ENCODE measurements around the gene KAZN. TPM values are rescaled to one million over a fixed set of nuclear protein-coding genes. Genes with fewer than 3 reads are reported as not detected.

Gene KAZN
- total RNA-seq, 1 donor from 2014 or later, result 9.4 TPM

DNA sequence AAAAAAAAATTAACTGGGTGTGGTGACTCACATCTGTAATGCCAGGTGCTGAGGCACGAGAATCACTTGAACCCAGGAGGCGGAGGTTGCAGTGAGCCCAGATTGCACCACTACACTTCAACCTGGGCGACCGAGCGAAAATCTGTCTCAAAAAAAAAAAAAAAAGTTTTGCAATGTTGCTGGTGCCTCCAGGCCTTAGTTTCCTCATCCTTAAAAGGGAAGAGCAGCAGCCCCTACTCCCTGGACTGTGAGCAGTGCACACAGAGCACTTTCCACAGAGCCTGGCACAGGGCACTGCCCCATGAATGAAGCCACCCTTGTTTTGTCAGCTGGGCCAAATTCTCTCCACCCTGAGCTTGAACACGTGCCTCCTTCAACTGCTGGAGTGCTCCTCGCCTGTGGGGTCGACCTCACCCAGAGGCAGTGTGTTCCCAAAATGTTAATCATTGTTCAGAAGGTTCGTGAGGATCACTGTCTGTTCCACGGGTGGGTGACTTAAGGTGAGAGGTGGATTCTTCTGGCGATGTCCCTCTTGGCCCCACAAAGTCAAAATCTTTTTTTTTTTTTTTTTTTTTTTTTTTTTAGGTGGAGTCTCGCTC is 402.9 kb downstream of the KAZN start:
- DNase-seq (ENCODE audit: low spot score), result no peak

DNA sequence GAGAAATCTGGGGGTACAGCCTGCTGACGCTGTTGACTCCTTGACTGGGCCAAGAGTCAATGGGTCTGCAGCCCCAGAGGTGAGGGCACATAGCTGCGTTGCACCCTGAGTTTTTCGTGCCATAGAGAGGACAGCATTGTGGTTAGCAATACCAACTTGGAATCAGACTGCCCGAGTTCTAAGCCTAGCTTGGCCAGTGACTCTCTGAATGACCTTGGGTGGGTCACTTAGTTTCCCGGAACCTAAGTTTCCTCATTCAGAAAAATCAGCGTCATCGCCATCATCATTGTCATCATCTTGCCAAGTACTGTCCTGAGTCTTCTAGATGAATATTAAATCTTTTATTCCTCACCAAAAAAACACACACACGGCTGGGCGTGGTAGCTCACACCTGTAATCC is 403.8 kb downstream of the KAZN start:
- DNase-seq (ENCODE audit: low spot score), result no peak

DNA sequence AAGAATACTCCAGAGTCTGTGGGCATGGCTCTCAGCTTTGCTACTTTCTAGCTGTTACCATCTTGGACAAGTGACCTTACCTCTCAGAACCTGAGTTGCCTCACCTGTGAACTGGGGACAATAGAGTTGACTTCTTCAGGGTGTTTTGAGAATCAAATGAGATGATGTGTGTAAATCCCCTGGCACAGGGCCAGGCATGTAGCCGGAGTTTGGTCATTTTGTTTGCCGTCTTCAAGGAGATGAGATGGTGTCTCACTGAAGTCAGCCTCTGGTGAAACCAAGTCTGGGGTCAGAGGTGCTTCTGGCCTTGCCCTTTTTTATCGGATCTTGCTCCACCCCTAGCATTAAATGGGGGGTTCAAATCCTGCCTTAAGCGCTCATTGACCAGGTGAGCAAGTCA is 405.9 kb downstream of the KAZN start:
- DNase-seq (ENCODE audit: low spot score), result no peak

DNA sequence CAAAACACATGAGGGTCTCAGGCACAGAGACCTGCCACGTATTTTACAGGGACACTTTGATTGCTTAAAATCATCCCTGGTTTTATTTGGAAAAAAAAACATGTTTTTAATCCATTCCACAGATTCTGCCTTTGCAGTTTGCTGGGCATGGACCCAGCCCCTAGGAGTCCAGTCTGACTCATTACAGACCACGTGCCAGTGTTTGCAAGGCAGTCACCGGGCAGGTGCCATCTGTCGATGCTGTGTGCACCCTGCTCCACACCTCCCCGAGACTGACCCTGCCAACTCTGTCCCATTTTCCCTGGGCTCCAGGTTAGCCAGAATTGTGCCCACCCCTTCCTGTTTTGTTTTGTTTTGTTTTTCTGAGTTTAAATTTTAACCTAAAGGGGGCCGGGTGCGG is 406.6 kb downstream of the KAZN start:
- DNase-seq (ENCODE audit: low spot score), result no peak

DNA sequence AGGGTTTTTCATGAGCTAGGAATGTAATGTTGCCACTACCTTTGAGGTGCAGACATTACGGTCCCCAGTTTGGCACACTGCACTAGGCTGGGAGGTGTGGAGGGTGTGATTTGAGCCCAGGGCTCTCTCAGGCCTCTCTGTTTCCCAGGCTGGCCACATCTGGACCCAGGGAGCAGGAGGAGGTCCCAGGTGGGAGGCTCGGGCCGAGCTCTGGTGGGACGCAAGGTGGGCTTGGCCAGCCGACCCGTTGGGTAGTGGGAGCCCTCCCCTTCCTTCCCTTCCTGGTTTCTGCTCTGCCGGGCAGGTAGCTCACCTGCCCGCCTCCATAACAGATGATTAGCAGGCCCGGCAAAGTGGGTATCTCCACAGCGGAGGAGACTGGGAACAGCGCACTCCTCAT is 408.9 kb downstream of the KAZN start:
- DNase-seq (ENCODE audit: low spot score), result no peak

DNA sequence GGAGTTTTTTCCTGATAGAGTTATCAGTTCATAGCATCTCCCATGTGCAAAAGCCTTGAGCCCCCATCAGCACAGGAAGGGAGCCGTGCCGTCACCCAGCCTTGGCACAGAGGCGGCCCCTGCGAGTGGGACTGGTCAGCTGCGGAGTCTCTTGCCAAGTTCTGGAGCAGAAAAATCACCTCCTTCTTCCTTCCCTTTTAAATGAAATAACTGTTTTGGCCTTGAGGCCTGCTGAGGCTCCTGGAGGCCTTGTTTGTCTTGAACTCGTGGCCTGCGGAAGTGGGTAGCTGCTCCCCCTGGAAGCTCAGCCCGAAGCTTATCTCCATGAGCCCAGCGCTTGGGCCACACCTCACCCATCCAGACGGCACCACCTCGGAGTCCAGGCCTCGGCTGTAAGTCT is 409.4 kb downstream of the KAZN start:
- DNase-seq (ENCODE audit: low spot score), result no peak

DNA sequence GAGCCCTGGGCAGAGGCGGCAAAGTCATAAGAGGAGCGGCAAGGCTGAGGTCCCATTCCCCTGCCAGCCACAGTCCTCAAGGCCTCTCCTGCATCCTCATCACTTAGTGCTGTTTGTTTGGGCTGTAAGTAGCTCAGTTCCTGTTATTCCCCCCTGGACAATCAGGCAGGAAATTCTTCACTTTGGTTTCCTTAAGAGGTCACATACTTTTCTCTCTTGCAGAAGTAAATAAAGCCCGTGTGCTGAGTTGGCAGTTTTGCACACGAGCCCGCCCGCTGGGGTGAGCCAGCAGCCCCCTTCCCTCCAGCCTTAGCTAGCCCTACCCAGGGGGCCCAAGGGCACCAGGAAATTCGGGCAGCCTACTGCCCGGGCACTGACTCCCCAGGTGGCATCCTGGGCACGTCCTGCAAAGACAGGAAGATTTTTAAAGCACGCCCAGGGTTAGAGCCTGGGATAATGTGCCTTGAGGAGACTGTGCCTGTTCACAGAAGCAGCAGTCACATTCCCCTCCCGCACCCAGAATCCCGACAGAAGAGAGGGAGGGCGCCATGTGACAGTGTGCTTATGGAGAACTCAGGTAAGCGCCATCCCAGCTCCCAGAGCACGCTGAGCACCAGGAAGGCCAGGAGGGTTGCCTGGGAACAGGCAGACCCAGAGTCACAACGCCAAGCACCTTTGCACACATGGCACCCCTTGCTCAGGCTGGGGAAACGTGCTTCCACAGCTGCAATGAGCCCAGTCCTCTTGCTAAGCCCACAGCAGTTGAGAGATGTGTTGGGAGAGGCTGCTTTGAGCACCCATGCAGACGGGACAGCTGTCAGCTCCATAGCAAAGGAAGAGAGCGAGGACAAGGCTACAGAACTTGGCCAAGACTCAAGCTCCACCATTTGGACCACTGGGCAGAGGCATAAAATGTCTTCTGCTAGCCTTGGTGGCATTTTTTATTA is 410.6 kb downstream of the KAZN start:
- no peak for DNase-seq (ENCODE audit: low spot score)

DNA sequence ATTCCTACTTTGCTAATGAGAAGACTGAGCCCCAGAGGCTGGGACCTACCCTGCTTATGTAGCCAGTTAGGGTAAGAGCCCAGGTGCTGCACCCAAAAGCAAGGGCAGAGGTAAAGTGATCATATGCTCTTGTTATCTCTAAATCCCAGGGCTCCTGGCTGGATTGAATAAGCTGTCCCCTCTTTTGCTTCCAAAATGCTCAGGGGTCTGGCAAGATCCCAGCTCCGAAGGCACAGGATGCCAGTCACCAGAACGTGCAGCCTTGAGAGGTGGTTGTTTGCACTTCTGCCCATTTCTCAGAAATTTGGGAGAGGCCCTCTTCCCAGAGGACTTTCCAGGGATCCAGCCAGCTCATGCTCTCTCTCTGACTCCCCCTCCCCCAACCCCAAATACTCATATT is 412.7 kb downstream of the KAZN start:
- DNase-seq (ENCODE audit: low spot score), result no peak

DNA sequence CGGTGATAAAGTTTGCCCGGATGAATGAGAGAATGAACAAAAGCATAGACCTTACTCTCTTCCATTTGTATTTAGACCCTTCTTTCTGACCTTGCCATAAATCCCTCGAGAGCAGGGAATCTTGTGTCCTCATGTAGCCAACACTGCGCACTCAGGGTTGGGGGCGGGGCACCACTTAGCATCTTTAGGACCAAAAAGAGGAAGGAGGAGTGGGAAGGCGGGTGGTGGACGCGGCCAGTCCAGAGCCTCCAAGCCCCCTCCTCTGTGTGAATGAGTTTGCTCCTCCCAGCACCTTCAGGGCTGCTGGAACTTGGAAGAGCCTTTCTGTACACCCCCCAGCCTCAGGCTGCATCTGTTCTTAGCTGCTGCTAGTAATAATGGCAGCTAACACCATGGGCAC is 413.2 kb downstream of the KAZN start:
- DNase-seq (ENCODE audit: low spot score), result no peak

DNA sequence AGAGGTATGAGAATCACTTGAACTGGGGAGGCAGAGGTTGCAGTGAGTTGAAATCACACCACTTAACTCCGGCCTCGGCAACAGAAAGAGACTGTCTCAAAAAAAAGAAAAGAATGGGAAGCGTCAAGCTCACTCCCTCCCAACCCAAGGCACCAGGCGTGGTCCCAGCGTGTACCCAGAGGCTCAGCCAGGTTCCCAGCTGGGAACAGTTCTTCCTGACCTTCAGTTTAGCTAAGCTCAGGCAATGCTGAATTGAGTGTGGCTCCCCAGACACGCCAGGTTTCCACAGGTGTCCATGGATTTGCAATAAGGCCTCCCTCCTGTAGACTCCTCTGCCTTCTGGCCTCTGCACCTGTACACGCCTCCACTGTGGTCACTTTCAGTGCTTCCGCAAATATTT is 414.3 kb downstream of the KAZN start:
- DNase-seq (ENCODE audit: low spot score), result no peak

DNA sequence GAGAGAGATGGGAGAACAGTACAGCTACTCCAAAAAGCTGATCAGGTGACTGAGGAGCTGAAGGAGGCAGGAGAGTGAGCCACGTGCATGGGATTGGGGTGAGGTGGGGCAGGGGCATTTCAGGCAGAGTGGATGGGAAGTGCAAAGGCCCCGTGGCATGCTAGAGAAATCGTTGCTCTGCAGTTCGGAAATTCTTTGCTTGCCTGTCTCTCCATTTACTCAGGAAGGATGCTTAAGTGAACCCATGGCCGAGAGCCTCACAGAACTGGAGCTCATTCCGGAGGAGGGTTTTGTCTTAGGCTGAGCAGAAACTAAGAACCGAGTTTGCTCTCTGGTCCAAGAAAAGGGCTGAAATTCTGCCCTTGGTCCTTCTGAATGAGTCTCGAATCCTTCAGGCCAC is 415.3 kb downstream of the KAZN start:
- DNase-seq (ENCODE audit: low spot score), result no peak

DNA sequence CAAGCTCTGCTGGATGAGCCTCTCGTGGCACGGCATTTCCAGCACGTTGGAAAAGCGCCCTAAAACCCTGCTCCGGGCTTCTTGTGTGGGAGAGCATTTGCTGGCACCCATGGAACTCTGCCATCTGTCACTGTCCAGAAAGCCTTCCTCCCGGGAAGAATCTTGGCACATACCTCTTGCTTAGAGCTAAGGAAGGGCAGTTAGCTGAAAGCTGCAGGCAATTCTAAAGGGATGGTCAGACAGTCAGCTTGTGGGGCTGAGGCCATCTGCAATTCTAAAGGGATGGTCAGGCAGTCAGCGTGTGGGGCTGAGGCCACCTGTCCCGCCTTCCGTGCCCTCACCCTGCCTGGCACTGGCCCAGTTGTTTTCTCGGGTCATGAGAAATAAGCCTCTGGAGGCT is 416.0 kb downstream of the KAZN start:
- DNase-seq (ENCODE audit: low spot score), result no peak

DNA sequence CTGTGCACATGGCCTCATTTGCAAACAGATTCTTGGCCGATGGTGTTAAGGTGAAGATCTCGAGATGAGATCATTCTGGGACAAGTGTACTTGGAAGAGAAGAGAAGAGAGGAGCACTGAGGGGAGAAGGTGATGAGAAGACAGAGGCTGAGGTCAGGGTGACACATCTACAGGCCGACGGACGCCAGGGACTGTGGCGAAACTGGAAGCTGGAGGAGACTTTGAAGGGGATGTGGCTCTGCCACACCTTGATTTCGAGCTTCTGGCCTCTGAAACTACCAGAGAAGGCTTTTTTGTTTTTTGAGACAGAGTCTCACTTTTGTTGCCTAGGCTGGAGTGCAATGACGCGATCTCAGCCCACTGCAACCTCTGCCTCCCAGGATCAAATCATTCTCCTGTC is 417.5 kb downstream of the KAZN start:
- no peak for DNase-seq (ENCODE audit: low spot score)

DNA sequence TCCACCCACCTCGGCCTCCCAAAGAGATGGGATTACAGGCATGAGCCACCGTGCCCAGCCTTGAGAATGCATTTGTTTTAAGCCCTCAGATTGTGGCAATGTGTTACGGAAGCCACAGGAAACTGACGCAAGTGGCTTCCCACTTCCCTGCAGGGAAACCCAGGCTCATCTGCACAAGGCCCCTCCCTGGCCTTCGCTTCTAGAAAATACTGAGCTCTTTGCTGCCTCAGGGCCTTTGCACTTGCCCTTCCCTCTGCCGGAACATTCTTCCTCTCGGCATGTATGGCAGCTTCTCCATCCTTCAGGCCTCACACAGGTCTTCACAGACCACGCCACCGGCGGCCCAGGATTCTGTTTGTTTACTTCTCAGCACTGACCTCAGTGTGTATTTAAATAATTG is 418.0 kb downstream of the KAZN start:
- DNase-seq (ENCODE audit: low spot score), result no peak

DNA sequence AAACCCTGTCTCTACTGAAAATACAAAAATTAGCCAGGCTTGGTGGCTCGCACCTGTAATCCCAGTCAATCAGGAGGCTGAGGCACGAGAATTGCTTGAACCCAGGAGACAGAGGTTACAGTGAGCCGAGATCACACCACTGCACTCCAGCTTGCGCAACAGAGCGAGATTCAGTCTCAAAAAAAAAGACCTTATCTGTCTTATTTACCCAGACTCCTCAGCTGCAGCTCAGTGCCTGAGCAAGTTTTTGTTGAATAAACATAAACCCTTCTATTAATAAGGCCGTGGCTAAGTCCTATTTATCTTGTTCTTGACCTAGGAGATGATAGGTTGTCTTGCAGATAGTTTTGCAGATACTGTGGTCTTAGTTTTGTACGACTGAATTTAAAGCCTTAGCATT is 418.6 kb downstream of the KAZN start:
- DNase-seq (ENCODE audit: low spot score), result peak; percentile 79

DNA sequence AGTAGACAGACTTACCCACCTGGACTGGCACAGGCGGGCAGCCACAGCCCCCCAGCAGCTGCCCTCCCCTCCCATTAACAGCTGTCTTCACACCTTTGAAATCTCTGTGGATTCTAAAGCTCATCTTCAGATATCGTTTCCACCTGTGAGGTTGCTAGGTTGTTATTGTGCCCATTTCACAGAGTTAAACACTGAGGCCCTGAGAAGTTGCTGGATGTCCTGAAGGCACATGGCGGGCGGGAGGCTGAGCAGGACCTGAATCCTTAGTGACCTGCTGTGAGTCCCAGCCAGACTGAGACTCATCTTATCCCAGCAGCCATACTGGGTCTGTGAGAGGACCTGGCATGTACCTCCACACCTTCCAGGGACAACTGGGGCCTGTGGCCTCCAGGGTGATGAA is 420.3 kb downstream of the KAZN start:
- no peak for DNase-seq (ENCODE audit: low spot score)

DNA sequence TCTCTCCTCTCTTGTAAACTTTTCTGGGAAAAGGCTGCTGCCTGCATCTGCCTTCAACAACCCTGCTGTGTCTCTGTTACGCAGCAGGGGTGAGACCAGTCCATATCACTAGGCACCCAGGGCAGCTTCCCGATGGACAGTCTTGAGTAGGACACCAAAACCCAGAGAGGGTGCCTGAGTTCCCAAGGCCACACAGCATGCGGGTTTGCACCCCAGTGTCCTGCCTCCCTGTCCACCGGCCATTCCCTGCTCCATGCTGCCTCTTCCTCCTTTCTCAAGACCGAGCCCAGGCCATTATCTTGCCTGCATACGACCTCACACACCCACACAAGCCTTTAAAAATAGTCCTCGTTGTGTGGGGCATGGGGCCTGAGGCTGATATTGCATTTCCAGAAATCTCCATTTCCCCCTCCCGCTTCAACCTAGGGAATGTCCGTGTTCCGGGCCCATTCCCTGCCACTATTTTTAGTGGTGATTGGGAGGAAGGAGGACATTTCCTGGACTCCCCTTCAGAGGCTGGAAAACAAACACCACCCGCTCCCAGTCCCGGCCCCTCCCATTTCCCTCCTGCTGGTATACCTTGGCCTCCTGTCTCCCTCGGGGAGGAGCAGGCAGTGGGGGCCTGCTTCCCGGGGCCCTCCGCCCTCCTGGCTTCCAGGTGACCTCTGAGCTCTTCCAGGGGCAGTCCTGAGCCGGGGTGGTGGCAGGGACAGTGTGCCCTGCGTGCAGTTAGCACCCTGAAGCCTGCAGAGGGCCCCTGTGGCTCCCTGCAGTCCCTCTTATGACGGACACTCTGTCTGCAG is 422.7 kb downstream of the KAZN start:
- no peak for DNase-seq (ENCODE audit: low spot score)

DNA sequence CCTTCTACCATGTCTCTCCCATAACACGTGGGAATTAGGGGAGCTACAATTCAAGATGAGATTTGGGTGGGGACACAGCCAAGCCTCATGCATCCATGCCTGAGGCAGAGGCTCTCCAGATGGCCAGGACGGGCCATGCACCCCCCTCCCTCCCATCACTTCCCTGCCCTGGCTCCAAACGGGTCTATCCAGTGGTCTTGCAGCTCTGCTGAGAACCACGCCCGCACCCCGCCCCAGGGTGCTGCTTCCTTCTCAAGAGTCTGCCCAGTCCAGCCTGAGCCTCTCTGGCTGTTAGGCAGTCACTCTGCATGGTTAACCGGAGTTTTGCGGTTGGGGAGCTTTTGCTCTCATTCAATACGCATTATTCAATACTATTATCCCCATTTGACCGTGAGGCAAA is 423.6 kb downstream of the KAZN start:
- DNase-seq (ENCODE audit: low spot score), result no peak

DNA sequence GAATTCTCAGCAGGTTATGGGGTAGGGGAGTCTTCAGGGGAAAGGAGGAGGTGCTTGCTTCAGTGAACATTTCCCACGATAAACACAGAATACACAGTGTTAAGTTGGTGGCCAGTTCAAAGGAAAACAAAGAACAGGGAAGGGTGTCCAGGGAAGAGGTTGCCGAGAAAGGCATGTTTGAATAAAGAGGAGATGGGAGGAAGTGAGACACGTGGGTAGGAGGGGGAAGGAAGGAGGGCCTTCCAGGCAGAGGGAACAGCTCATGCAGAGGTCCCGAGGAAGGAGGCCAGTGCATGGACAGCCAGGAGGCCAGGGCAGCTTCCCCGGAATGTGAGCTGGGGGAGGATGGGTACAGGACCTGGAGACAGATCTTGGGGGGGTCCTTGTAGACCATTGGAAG is 424.7 kb downstream of the KAZN start:
- DNase-seq (ENCODE audit: low spot score), result no peak

DNA sequence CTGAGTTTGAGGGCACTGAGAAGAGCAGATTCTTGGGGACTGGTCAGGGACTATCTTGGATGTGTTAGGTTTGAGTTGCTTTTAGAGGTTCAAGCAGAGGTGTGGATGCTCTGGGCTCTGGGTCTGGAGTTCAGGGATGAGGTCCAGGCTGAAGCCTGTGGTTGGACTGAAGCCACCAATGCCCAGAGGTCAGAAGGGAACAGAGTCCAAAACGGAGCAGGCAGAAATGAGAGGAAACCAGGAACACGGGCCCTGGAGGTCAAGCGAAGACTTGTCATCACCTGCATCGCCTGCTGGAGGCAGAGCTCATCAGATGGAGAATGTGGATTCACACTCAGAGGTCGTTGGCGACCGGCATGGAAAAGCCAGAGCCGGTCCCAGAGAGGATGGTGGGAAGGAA is 425.5 kb downstream of the KAZN start:
- DNase-seq (ENCODE audit: low spot score), result no peak

DNA sequence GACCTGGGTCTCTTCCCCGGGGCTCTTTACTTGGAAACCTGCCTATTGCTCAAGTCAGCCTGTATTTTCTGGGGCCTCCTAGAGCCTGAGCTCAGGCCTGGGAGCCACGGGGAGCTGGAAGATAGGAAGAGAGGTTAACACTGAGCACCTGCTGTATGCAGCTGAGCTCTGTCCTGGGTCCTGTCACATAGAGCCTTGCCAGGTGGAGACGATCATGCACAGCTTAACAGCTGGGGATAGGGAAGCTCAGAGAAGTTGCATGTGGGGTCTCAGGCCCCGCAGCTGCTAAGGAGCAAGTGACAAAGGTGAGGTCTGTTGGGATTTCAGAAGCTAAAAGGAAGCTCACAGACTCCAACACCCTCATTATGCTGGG is 427.6 kb downstream of the KAZN start:
- no peak for DNase-seq (ENCODE audit: low spot score)

DNA sequence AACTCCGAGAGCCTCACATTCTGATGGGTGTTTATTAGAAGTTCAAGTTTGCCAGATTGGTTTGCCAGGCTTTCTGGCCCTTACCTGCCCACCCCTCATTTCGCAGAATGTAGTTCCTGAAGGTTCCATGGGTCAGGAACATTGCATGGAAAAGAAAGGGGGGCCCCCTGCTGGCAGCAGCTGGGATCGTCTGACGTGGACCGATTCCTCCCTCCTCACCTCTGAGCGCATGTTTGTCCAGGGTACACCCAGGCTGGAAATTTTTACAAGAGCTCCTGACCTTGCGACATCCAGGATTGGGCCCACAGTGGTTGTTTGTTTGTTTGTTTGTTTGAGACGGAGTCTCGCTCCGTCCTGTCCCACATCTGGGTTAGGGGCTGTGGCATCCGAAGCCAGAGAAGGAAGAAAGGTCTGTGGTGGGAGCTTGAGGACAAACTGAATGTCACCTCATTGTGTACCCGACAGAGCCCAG is 429.1 kb downstream of the KAZN start:
- DNase-seq (ENCODE audit: low spot score), result peak; percentile 63
